GM19438 (cell line): ENCODE measurements around the gene RSPO3.
"Not testable (repeated sequence)": the region's sequence is repeated elsewhere in the genome, so short reads cannot be mapped to it uniquely, and the experiment has no call there.

Source experiments
- ATAC-seq: cut with Tn5 transposase; IDR thresholded peaks from one replicate; pipeline ENCODE4 v1.9.1; 2021; ENCODE audit warnings: low read depth; ENCODE audit not compliant: unreplicated experiment

The RSPO3 gene

GRCh38 chr6:127199470-127199869 is 81.0 kb downstream of the RSPO3 start:
- no peak for ATAC-seq

- ATAC-seq = no peak
These were observed 81.6 kb downstream of the RSPO3 start for GRCh38 chr6:127200114-127200513.

GRCh38 chr6:127201321-127201720 is 82.8 kb downstream of the RSPO3 start:
- ATAC-seq = no peak

- ATAC-seq = no peak
These were observed 84.2 kb downstream of the RSPO3 start for GRCh38 chr6:127202676-127203075.

- no peak for ATAC-seq
These were observed 85.8 kb downstream of the RSPO3 start for GRCh38 chr6:127204281-127204680.

GRCh38 chr6:127205036-127205435 is 86.6 kb downstream of the RSPO3 start:
- no peak for ATAC-seq

GRCh38 chr6:127206531-127207095 is 88.1 kb downstream of the RSPO3 start:
- ATAC-seq = no peak

- no peak for ATAC-seq
These were observed 89.2 kb downstream of the RSPO3 start for GRCh38 chr6:127207591-127208120.

GRCh38 chr6:127210725-127211124 is 92.3 kb downstream of the RSPO3 start:
- ATAC-seq = no peak

GRCh38 chr6:127212376-127212775 is 93.9 kb downstream of the RSPO3 start:
- no peak for ATAC-seq

- not testable (repeated sequence) for ATAC-seq
These were observed 95.6 kb downstream of the RSPO3 start for GRCh38 chr6:127214032-127214431.

- ATAC-seq = not testable (repeated sequence)
These were observed 96.1 kb downstream of the RSPO3 start for GRCh38 chr6:127214531-127214930.

GRCh38 chr6:127215931-127216330 is 97.5 kb downstream of the RSPO3 start:
- no peak for ATAC-seq

GRCh38 chr6:127216810-127217789 is 98.6 kb downstream of the RSPO3 start:
- ATAC-seq = no peak

- ATAC-seq = no peak
These were observed 101.4 kb downstream of the RSPO3 start for GRCh38 chr6:127219869-127220268.

- no peak for ATAC-seq
These were observed 102.7 kb downstream of the RSPO3 start for GRCh38 chr6:127221201-127221600.

- ATAC-seq = no peak
These were observed 103.9 kb downstream of the RSPO3 start for GRCh38 chr6:127222418-127222817.

GRCh38 chr6:127225497-127225896 is 107.0 kb downstream of the RSPO3 start:
- ATAC-seq = no peak

GRCh38 chr6:127233819-127234218 is 115.3 kb downstream of the RSPO3 start:
- not testable (repeated sequence) for ATAC-seq

GRCh38 chr6:127243501-127243900 is 125.0 kb downstream of the RSPO3 start:
- no peak for ATAC-seq
